ENCODE measurements around the gene POGK. TPM values are rescaled to one million over a fixed set of nuclear protein-coding genes. Genes with fewer than 3 reads are reported as not detected.
"Not testable (repeated sequence)": the region's sequence is repeated elsewhere in the genome, so short reads cannot be mapped to it uniquely, and the experiment has no call there.

POGK gene
- total RNA-seq, 1 donor from 2014 or later = 60.3 TPM

- DNase-seq = no peak
- TF ChIP-seq, protein P1, sequence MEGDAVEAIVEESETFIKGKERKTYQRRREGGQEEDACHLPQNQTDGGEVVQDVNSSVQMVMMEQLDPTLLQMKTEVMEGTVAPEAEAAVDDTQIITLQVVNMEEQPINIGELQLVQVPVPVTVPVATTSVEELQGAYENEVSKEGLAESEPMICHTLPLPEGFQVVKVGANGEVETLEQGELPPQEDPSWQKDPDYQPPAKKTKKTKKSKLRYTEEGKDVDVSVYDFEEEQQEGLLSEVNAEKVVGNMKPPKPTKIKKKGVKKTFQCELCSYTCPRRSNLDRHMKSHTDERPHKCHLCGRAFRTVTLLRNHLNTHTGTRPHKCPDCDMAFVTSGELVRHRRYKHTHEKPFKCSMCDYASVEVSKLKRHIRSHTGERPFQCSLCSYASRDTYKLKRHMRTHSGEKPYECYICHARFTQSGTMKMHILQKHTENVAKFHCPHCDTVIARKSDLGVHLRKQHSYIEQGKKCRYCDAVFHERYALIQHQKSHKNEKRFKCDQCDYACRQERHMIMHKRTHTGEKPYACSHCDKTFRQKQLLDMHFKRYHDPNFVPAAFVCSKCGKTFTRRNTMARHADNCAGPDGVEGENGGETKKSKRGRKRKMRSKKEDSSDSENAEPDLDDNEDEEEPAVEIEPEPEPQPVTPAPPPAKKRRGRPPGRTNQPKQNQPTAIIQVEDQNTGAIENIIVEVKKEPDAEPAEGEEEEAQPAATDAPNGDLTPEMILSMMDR (IDR thresholded peaks at IDR 0.05; ENCODE audit: partially characterized antibody, unreplicated experiment) = no peak
- H3K36me3 Mint-ChIP-seq (ENCODE audit: unreplicated experiment) = no peaks in the 10 kb centered on the region
- H3K4me1 Mint-ChIP-seq (ENCODE audit: low read depth, unreplicated experiment) = no peaks in the 10 kb centered on the region
- H3K4me3 Mint-ChIP-seq (ENCODE audit: unreplicated experiment) = no peak overlapping the region
- H3K27me3 Mint-ChIP-seq (ENCODE audit: unreplicated experiment) = no peaks in the 10 kb centered on the region
- H3K9me3 Mint-ChIP-seq (ENCODE audit: unreplicated experiment) = no peaks in the 10 kb centered on the region
- H3K27ac Mint-ChIP-seq (ENCODE audit: unreplicated experiment) = no peak overlapping the region
Measured at GRCh38 chr1:166813508-166814223, 25.6 kb upstream of the POGK start.

- Mint-ChIP-seq H3K36me3 (ENCODE audit: unreplicated experiment) (no peaks in the 10 kb centered on the region), H3K9me3 (ENCODE audit: unreplicated experiment) (no peaks in the 10 kb centered on the region), H3K27me3 (ENCODE audit: unreplicated experiment) (no peaks in the 10 kb centered on the region), H3K4me3 (ENCODE audit: unreplicated experiment) (no peak overlapping the region), H3K4me1 (ENCODE audit: low read depth, unreplicated experiment) (no peaks in the 10 kb centered on the region), H3K27ac (ENCODE audit: unreplicated experiment) (no peak overlapping the region)
- TF ChIP-seq, protein P1 (IDR thresholded peaks at IDR 0.05; ENCODE audit: partially characterized antibody, unreplicated experiment) = no peak
- no peak for DNase-seq
Measured at GRCh38 chr1:166814611-166815010, 24.7 kb upstream of the POGK start.

DNA sequence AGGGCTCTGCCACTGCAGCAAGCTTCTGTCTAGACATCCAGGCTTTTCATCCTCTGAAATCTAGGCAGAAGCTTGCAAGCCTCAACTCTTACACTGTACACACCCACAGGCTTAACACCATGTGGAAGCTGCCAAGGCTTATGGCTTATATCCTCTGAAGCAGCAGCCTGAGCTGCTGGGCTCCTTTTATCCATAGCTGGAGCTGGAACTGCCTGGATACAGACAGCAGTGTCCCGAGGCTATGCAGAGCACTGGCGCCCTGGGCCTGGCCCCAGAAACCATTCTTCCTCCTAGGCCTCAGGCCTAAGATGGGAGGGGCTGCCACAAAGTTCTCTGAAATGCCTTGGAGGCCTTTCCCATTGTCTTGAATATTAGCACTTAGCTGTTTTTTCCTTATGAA lies 19.3 kb upstream of the POGK start:
- H3K27me3 Mint-ChIP-seq (ENCODE audit: unreplicated experiment) = peaks cover 6% of the 10 kb centered on the region
- no peak overlapping the region for H3K4me3 Mint-ChIP-seq (ENCODE audit: unreplicated experiment)
- no peak for DNase-seq

GRCh38 chr1:166822385-166822784 lies 16.9 kb upstream of the POGK start:
- Mint-ChIP-seq H3K27me3 (ENCODE audit: unreplicated experiment) (peaks cover 6% of the 10 kb centered on the region), H3K4me1 (ENCODE audit: low read depth, unreplicated experiment) (no peaks in the 10 kb centered on the region), H3K36me3 (ENCODE audit: unreplicated experiment) (peaks cover 8% of the 10 kb centered on the region), H3K9me3 (ENCODE audit: unreplicated experiment) (peaks cover 2% of the 10 kb centered on the region), H3K27ac (ENCODE audit: unreplicated experiment) (no peak overlapping the region), H3K4me3 (ENCODE audit: unreplicated experiment) (no peak overlapping the region)
- TF ChIP-seq, protein P1 (IDR thresholded peaks at IDR 0.05; ENCODE audit: partially characterized antibody, unreplicated experiment) = peak; percentile 50
- DNase-seq = no peak

More for the DNA sequence above, 19.3 kb upstream of the POGK start:
- Mint-ChIP-seq H3K27ac (ENCODE audit: unreplicated experiment) (no peak overlapping the region), H3K9me3 (ENCODE audit: unreplicated experiment) (peaks cover 2% of the 10 kb centered on the region), H3K36me3 (ENCODE audit: unreplicated experiment) (peaks cover 8% of the 10 kb centered on the region), H3K4me1 (ENCODE audit: low read depth, unreplicated experiment) (no peaks in the 10 kb centered on the region)
- TF ChIP-seq, protein P1 (IDR thresholded peaks at IDR 0.05; ENCODE audit: partially characterized antibody, unreplicated experiment) = no peak

GRCh38 chr1:166827426-166827825 lies 11.8 kb upstream of the POGK start:
- Mint-ChIP-seq H3K4me1 (ENCODE audit: low read depth, unreplicated experiment) (no peaks in the 10 kb centered on the region), H3K27me3 (ENCODE audit: unreplicated experiment) (no peaks in the 10 kb centered on the region), H3K27ac (ENCODE audit: unreplicated experiment) (no peak overlapping the region), H3K9me3 (ENCODE audit: unreplicated experiment) (peaks cover 2% of the 10 kb centered on the region), H3K4me3 (ENCODE audit: unreplicated experiment) (no peak overlapping the region), H3K36me3 (ENCODE audit: unreplicated experiment) (peaks cover 3% of the 10 kb centered on the region)
- DNase-seq = no peak
- TF ChIP-seq, protein P1 (IDR thresholded peaks at IDR 0.05; ENCODE audit: partially characterized antibody, unreplicated experiment) = no peak

DNA sequence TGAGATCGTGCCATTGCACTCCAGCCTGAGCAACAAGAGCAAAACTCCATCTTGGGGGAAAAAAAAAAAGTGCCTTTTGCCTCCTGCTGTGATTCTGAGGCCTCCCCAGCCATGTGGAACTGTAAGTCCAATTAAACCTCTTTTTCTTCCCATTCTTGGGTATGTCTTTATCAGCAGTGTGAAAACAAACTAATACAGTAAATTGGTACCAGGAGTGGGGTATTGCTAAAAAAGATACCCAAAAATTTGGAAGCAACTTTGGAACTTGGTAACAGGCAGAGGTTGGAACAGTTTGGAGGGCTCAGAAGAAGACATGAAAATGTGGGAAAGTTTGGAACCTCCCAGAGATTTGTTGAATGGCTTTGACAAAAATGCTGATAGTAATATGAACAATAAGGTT lies 9.5 kb upstream of the POGK start:
- not testable (repeated sequence) for H3K27ac Mint-ChIP-seq (ENCODE audit: unreplicated experiment); H3K27me3 Mint-ChIP-seq (ENCODE audit: unreplicated experiment); H3K36me3 Mint-ChIP-seq (ENCODE audit: unreplicated experiment); H3K4me1 Mint-ChIP-seq (ENCODE audit: low read depth, unreplicated experiment); DNase-seq; H3K9me3 Mint-ChIP-seq (ENCODE audit: unreplicated experiment); H3K4me3 Mint-ChIP-seq (ENCODE audit: unreplicated experiment)
